GM12878 (cell line): ENCODE measurements around the gene PPIL6. TPM values are rescaled to one million over a fixed set of nuclear protein-coding genes. Genes with fewer than 3 reads are reported as not detected.

Source experiments
- ATF7 ChIP-seq: fragments of 450-650 bp; IDR thresholded peaks from 2 replicates; pipeline ENCODE4 v1.6.1; 2016; ENCODE audit warnings: low read depth, mild to moderate bottlenecking
- BACH1 ChIP-seq: fragments of 450-650 bp; IDR thresholded peaks from 2 replicates; pipeline ENCODE4 v1.6.1; 2017; ENCODE audit warnings: mild to moderate bottlenecking, borderline replicate concordance
- BHLHE40 ChIP-seq, 2 experiments: fragments of 450-650 bp in 1 of 2; IDR thresholded peaks; 2 replicates each; pipeline ENCODE4 v1.6.1; 2011 to 2017; ENCODE audit warnings: low read depth in 2 of 2, borderline replicate concordance in 1 of 2, improper control_type of control experiment in 1 of 2, low read length in 1 of 2, mild to moderate bottlenecking in 1 of 2
- CHD1 ChIP-seq: IDR thresholded peaks from 2 replicates; pipeline ENCODE4 v1.6.1; 2012; ENCODE audit warnings: low read depth, low read length, improper control_type of control experiment
- FOXM1 ChIP-seq: IDR thresholded peaks from 2 replicates; pipeline ENCODE4 v1.6.1; 2012; ENCODE audit warnings: low read depth, mild to moderate bottlenecking, inconsistent platforms, low read length, moderate library complexity
- GATAD2B ChIP-seq: fragments of 450-650 bp; conservative IDR thresholded peaks from 2 replicates; pipeline ENCODE4 v1.6.1; 2017; ENCODE audit warnings: low read depth, mild to moderate bottlenecking, moderate library complexity
- HCFC1 ChIP-seq: fragments of 150-350 bp; IDR thresholded peaks from 2 replicates; pipeline ENCODE4 v1.6.1; 2014; ENCODE audit warnings: low read length
- IKZF1 ChIP-seq: fragments of 450-650 bp; conservative IDR thresholded peaks from 2 replicates; pipeline ENCODE4 v1.6.1; 2017; ENCODE audit warnings: antibody characterized with exemption, mild to moderate bottlenecking
- MEF2A ChIP-seq: IDR thresholded peaks from 2 replicates; pipeline ENCODE4 v1.6.1; 2011; ENCODE audit warnings: low read depth, mild to moderate bottlenecking, low read length, moderate library complexity; ENCODE audit not compliant: insufficient read depth
- MTA3 ChIP-seq: IDR thresholded peaks from 2 replicates; pipeline ENCODE4 v1.6.1; 2012; ENCODE audit warnings: low read length, inconsistent platforms, borderline replicate concordance
- MYC ChIP-seq: IDR thresholded peaks from 2 replicates; pipeline ENCODE4 v1.6.1; 2011; ENCODE audit warnings: mild to moderate bottlenecking, low read length, moderate library complexity, inconsistent platforms; ENCODE audit not compliant: insufficient read depth, insufficient replicate concordance, insufficient read length, severe bottlenecking
- NR2C1 ChIP-seq: fragments of 450-650 bp; IDR thresholded peaks from 2 replicates; pipeline ENCODE4 v1.6.1; 2017; ENCODE audit warnings: antibody characterized with exemption, mild to moderate bottlenecking, moderate library complexity
- RCOR1 ChIP-seq: conservative IDR thresholded peaks from 2 replicates; pipeline ENCODE4 v1.6.1; 2012; ENCODE audit warnings: low read depth, low read length, improper control_type of control experiment
- RFX5 ChIP-seq: IDR thresholded peaks from 2 replicates; pipeline ENCODE4 v1.6.1; 2011; ENCODE audit warnings: low read depth, low read length, improper control_type of control experiment
- SMAD5 ChIP-seq: IDR thresholded peaks from 2 replicates; pipeline ENCODE4 v1.6.1; 2016; ENCODE audit warnings: antibody characterized with exemption, low read depth
- TARDBP ChIP-seq: IDR thresholded peaks from 2 replicates; pipeline ENCODE4 v1.6.1; 2016; ENCODE audit warnings: borderline replicate concordance
- YBX1 ChIP-seq: fragments of 450-650 bp; IDR thresholded peaks from 2 replicates; pipeline ENCODE4 v1.6.1; 2016; ENCODE audit warnings: antibody characterized with exemption
- YY1 ChIP-seq: IDR thresholded peaks from 2 replicates; pipeline ENCODE4 v1.6.1; 2011; ENCODE audit warnings: low read depth, mild to moderate bottlenecking, low read length
- ZNF622 ChIP-seq: fragments of 450-650 bp; IDR thresholded peaks from 2 replicates; pipeline ENCODE4 v1.6.1; 2017; ENCODE audit warnings: mild to moderate bottlenecking, inconsistent platforms
- polyA plus RNA-seq, 11 experiments: library from polyadenylated mRNA; depleted of rRNA in 4 of 11; unstranded in 6 of 11; stranded (reverse) in 5 of 11; fragments of >200 nt; fragmentation: Nextera tagmentation in 4 of 11; fragmentation: Illumina TruSeq in 1 of 11; extraction: Ambion mirVana in 4 of 11; extraction: Trizol in 1 of 11; gene quantifications; 1 replicate in 1 of 11; 2 replicates in 10 of 11; pipeline versions ENCODE4 v1.2.1 to v1.2.3, GENCODE V29; 2011 to 2016; ENCODE audit warnings: inconsistent platforms in 2 of 11, missing spikeins in 2 of 11, low read depth in 1 of 11
- total RNA-seq, 4 experiments: library from RNA; depleted of rRNA in 3 of 4; stranded (reverse); fragments of >200 nt in 3 of 4; fragmentation: Illumina TruSeq in 1 of 4; extraction: Trizol in 1 of 4; gene quantifications; 2 replicates each; pipeline versions ENCODE4 v1.2.1 to v1.2.3, GENCODE V29; 2013 to 2021
- TF ChIP-seq, protein P1 (sequence below): fragments of 450-650 bp; IDR thresholded peaks from 2 replicates; pipeline ENCODE4 v1.6.1; 2016; ENCODE audit warnings: mild to moderate bottlenecking, moderate library complexity, borderline replicate concordance
- TF ChIP-seq, protein P2 (sequence below): IDR thresholded peaks from 2 replicates; pipeline ENCODE4 v1.6.1; 2012; ENCODE audit warnings: low read length, inconsistent platforms
- TF ChIP-seq, protein P3 (sequence below): fragments of 450-650 bp; IDR thresholded peaks from 2 replicates; pipeline ENCODE4 v1.6.1; 2017; ENCODE audit warnings: mild to moderate bottlenecking, moderate library complexity

PPIL6 gene
- total and polyA plus RNA-seq, 10 of the 15 experiments (the other 5 are each of a cell fraction or from before 2014, with no cell fraction given), result 0.01 to 0.26 (median 0.12) TPM; not detected in 5

GRCh38 chr6:109381747-109382575, 58.5 kb downstream of the PPIL6 start, which contains the start of gene CD164 (continued):
- no peak for TF ChIP-seq RCOR1
- TF ChIP-seq ATF7, result no peak
- TF ChIP-seq FOXM1, result no peak
- TF ChIP-seq SMAD5, result peak; percentile 79
- peak; percentile 91 for TF ChIP-seq YY1
- TF ChIP-seq BACH1, result no peak; the same call in none of the 2 replicates
- no peak for TF ChIP-seq TARDBP
- no peak; the same call in none of the 2 replicates for TF ChIP-seq IKZF1
- TF ChIP-seq, protein P1, sequence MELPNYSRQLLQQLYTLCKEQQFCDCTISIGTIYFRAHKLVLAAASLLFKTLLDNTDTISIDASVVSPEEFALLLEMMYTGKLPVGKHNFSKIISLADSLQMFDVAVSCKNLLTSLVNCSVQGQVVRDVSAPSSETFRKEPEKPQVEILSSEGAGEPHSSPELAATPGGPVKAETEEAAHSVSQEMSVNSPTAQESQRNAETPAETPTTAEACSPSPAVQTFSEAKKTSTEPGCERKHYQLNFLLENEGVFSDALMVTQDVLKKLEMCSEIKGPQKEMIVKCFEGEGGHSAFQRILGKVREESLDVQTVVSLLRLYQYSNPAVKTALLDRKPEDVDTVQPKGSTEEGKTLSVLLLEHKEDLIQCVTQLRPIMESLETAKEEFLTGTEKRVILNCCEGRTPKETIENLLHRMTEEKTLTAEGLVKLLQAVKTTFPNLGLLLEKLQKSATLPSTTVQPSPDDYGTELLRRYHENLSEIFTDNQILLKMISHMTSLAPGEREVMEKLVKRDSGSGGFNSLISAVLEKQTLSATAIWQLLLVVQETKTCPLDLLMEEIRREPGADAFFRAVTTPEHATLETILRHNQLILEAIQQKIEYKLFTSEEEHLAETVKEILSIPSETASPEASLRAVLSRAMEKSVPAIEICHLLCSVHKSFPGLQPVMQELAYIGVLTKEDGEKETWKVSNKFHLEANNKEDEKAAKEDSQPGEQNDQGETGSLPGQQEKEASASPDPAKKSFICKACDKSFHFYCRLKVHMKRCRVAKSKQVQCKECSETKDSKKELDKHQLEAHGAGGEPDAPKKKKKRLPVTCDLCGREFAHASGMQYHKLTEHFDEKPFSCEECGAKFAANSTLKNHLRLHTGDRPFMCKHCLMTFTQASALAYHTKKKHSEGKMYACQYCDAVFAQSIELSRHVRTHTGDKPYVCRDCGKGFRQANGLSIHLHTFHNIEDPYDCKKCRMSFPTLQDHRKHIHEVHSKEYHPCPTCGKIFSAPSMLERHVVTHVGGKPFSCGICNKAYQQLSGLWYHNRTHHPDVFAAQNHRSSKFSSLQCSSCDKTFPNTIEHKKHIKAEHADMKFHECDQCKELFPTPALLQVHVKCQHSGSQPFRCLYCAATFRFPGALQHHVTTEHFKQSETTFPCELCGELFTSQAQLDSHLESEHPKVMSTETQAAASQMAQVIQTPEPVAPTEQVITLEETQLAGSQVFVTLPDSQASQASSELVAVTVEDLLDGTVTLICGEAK, result no peak
- no peak for TF ChIP-seq MYC
- no peak for TF ChIP-seq CHD1
- TF ChIP-seq MEF2A, result no peak
- TF ChIP-seq BHLHE40 (IDR thresholded peaks at IDR 0.05; ENCODE audit: borderline replicate concordance in 1 of 2, low read depth in 2 of 2, low read length in 1 of 2), result no peak
- TF ChIP-seq ZNF622, result no peak
- no peak; the same call in 1 of the 2 replicates for TF ChIP-seq MTA3
- TF ChIP-seq, protein P2, sequence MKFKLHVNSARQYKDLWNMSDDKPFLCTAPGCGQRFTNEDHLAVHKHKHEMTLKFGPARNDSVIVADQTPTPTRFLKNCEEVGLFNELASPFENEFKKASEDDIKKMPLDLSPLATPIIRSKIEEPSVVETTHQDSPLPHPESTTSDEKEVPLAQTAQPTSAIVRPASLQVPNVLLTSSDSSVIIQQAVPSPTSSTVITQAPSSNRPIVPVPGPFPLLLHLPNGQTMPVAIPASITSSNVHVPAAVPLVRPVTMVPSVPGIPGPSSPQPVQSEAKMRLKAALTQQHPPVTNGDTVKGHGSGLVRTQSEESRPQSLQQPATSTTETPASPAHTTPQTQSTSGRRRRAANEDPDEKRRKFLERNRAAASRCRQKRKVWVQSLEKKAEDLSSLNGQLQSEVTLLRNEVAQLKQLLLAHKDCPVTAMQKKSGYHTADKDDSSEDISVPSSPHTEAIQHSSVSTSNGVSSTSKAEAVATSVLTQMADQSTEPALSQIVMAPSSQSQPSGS, result no peak; the same call in 1 of the 2 replicates
- TF ChIP-seq YBX1, result no peak
- TF ChIP-seq NR2C1, result peak; percentile 26; the same call in 1 of the 2 replicates
- no peak for TF ChIP-seq RFX5
- no peak for TF ChIP-seq HCFC1
- TF ChIP-seq GATAD2B, result peak; percentile 71; the same call in 1 of the 2 replicates
- TF ChIP-seq, protein P3, sequence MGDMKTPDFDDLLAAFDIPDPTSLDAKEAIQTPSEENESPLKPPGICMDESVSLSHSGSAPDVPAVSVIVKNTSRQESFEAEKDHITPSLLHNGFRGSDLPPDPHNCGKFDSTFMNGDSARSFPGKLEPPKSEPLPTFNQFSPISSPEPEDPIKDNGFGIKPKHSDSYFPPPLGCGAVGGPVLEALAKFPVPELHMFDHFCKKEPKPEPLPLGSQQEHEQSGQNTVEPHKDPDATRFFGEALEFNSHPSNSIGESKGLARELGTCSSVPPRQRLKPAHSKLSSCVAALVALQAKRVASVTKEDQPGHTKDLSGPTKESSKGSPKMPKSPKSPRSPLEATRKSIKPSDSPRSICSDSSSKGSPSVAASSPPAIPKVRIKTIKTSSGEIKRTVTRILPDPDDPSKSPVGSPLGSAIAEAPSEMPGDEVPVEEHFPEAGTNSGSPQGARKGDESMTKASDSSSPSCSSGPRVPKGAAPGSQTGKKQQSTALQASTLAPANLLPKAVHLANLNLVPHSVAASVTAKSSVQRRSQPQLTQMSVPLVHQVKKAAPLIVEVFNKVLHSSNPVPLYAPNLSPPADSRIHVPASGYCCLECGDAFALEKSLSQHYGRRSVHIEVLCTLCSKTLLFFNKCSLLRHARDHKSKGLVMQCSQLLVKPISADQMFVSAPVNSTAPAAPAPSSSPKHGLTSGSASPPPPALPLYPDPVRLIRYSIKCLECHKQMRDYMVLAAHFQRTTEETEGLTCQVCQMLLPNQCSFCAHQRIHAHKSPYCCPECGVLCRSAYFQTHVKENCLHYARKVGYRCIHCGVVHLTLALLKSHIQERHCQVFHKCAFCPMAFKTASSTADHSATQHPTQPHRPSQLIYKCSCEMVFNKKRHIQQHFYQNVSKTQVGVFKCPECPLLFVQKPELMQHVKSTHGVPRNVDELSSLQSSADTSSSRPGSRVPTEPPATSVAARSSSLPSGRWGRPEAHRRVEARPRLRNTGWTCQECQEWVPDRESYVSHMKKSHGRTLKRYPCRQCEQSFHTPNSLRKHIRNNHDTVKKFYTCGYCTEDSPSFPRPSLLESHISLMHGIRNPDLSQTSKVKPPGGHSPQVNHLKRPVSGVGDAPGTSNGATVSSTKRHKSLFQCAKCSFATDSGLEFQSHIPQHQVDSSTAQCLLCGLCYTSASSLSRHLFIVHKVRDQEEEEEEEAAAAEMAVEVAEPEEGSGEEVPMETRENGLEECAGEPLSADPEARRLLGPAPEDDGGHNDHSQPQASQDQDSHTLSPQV, result no peak
